Hematopoietic multipotent progenitor cell treated with erythropoietin and hydrocortisone succinate and interleukin-3 and kit ligand, for 8 days (in vitro differentiated cells): ENCODE data around the gene MRPS15.
"Not testable (repeated sequence)": the region's sequence is repeated elsewhere in the genome, so short reads cannot be mapped to it uniquely, and the experiment has no call there.

ENCODE experiments used
- DNase-seq: peaks from one replicate; pipeline ENCODE4 v3.0.0-alpha.2; 2015

MRPS15 gene

DNA sequence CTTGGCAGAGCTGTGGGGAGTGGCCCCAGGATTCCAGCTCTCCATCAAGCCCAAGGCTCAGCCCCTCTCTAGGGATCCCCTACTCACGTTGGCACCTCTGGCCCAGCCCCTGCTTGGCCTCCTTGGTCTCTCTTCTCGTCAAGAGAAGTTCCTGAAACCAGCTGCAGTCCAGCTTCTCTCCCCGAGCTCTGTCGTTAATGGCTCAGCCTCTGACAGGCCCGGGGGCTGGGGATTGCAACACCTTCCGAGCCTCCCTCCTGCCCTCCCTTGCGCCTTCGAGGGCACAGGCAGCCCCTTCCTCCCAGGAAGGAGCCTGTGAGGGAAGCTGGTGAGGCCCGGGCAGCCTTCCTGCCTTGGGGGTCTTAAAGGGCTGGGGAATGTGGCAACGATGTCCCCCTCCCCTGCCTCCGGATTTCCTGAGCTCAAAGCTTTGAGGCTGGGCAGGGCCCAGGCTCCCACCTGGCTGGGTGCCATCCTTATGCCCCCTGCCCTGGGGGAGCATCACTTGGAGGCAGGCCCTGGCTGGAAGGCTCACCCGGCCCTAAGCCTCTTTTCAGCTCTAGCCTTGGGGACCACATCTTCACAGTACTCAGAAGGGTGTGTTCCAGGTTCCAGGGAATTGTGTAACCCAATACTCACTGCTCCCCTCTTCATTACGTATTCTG, 18.7 kb upstream of the MRPS15 start, which contains the start of gene CSF3R:
TSS of gene CSF3R (minus strand) at position 190 of the 665 bp plus-strand sequence. CDS start 3,417 bp downstream, outside the sequence.
- DNase-seq = no peak

DNA sequence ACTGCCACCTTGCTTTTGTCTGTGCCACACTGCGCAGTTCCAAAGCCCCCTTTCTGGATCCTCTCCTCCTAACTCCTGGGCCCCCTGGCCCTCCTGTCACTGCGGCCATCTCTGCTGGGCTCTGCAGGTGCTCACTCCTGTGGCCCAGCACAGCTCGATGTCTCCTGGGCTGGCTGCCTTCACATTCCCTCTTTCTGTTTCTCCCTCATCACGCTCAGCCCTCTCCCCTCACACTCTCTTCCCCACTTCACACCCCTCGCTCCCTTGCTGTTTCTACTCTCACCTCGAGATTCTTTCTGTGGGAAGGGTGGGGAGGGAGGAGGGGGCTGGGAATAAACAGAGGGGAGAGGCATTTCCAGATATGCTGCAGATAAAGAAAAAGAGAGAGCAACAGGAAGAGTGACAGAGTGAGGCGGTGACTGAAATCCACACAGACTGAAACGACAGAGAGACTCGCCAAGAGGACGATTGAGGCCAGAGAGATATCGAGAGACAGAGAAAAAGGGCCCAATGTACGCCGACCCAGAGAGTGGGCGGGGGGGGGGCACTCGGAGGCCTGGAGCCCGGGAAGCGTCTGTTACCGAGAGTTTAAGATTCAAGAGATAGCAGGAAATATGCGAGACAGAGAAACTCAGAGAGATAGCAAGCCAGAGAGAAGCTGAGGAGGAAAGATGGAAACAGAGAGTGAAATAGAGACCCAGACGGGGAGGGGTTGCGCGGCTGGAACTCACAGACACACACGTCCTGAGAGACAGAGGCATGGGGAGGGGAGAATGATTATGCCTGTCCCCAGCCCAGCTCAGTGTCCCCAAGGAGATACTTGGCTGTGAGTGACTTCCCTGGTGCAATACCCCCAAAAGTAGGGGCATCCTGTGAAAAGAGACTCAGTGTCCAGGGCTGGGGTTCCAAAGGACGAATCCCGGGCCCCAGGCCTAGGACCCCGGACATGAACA, 17.9 kb upstream of the MRPS15 start:
- DNase-seq = no peak

DNA sequence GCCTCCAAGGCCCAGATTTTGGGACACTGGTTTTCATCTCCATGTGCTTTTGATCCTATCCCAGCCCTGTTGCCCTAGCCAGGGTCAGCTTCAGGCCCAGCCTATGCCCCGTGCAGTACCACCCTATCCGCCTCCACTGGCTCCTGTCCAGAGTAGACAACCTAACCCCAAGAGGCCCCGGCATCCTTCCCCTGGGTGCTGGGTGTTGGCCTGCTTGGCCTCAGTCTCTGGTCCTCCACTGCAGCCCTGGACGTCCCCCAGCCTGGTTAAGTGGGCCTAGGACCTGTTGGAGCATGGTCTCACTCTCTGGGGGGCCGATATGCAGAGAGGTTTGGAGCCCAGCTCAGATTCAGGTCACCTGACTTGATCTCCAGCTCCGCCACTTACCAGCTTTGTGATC, 16.9 kb upstream of the MRPS15 start:
- DNase-seq = no peak

DNA sequence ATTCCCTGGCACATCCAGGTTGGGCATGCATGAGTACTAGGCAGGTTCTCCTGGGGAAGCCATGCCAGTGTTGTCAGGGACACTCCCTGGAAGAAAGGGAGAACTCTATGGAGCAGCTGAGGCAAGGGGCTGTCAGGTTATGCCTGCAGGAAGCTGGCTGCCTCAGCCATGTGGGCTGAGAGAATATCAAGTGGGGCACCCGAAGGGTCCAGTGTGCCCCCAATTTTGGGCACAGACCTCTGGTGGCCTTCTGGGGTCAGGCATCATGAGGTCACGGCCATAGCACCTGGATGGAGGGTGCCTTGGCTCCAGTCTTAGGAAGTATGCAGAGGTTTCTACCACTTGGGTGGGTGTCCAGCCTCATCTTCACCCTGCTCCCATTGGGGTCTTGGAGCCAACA, 16.0 kb upstream of the MRPS15 start:
- no peak for DNase-seq

DNA sequence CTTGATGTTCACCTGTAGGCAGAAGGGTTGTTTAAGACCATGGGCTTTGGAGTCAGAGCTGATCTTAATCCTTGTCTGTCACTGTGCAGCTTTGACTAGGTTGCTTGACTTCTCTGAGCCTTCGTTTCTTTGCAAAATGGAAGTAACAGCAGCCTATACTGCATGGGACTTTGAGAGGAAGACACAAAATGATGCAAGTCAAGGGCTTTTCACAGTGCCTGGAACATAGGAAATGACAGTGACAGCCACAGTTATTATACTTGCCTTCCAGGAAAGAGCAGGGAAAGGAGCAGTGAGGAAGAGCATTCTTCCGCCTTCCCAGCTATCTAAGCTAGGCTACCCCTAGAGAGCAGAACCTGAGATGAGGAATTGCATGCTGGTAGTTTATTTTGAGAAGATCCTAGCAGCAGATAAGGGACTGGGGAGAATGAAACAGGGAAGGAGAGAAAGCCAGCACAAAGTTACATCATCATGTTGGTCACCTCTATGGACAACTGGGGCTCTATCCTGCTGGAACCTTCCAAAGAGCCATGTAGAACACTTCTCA, 15.4 kb upstream of the MRPS15 start:
- no peak for DNase-seq

DNA sequence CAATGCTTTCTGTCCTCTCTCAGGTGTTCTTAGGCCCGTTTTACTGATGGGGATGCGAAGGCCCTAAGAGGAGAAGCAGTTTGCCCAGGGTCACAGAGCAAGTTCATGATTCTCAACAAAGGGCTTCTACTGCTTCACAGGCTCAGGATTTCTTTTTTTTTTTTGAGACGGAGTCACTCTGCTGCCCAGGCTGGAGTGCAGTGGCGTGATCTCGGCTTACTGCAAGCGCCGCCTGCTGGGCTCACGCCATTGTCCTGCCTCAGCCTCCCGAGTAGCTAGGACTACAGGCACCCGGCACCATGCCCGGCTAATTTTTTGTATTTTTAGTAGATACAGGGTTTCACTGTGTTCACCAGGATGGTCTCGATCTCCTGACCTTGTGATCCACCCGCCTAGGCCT, 13.4 kb upstream of the MRPS15 start:
- DNase-seq = not testable (repeated sequence)

DNA sequence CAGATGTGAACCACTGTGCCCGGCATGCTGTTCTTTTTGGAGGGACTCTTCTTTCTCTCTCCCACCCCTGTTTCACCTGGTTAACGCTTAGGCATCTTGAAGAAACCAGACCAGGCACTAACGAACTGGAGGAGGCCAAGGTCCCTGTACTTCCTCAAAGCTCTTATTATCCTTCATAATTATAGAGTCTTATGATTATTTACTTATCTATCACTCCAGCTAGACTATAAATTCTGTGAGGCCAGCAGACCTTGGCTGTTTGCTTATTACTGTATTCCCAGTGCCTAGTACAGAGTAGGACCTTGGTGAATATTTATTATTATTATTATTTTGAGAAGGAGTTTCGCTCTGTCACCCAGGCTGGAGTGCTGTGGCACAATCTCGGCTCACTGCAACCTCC, 12.8 kb upstream of the MRPS15 start:
- DNase-seq = no peak

DNA sequence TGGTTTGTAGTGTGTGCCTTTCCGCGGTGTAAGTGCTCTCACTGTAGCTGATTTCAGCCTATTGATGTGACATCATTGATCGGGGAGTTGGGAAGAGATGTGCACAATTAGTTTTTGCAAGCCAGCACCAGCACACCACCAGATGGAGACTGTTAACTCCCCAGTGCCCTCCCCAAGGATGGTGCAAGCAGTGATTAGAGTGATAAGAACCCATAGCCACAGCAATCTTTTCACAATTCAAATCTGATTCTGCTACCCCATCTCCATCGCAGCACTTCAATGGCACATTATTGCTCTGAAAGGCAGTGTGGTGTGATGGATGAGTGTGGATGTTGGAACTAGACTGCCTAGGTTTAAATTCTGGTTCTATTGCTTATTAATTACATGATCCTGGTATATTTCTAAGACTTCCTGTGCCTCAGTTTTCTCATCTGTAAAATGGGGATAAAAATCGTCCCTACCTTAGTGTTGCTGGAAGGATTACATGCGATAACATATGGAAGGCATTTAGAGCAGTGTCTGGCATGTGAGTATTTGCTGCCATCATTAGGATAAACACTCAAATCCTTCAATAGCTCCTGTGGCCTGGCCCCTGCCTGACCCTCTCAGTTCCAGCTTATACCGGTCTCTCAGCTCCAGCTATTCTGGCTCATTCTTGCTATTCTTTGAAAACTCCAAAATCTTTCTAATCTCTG, 11.9 kb upstream of the MRPS15 start:
- no peak for DNase-seq

DNA sequence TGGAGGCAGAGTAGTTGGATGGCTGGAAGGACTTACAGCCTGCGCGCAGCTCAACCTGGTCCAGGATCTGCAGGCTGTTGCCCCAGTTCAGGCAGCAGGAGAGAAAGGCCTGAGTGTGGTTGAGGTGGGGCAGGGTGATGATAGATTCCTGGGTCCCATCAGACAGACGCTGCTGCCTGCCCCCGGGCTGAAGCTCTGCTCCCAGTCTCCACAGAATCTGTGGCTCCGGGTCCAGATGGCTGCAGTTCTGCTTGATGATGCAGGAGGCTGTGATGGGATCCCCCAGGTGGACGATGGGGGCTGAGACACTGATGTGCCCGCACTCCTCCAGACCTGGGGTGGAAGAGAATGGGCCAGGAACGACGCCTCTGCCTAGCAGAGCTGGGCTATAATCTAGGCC, 11.2 kb upstream of the MRPS15 start:
- no peak for DNase-seq

DNA sequence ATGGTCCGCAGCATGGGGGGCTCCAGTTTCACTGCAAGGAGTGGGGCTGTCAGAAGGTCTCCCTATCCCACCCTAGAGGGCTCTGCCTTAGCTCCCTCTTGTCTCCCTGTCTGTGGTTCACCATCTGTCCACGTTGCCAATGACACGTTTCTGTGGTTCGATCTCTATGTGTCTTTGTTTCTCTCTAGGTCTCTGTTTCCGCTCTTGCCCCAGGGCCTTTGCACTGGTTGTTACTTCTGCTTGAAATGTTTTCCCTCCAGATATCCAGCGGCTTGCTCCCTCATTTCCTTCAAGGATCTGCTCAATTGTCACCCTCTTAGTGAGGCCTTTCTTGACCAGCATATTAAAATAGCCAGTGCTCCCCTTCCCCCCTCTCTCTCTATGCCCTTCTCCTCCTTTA, 8.5 kb upstream of the MRPS15 start:
- no peak for DNase-seq

DNA sequence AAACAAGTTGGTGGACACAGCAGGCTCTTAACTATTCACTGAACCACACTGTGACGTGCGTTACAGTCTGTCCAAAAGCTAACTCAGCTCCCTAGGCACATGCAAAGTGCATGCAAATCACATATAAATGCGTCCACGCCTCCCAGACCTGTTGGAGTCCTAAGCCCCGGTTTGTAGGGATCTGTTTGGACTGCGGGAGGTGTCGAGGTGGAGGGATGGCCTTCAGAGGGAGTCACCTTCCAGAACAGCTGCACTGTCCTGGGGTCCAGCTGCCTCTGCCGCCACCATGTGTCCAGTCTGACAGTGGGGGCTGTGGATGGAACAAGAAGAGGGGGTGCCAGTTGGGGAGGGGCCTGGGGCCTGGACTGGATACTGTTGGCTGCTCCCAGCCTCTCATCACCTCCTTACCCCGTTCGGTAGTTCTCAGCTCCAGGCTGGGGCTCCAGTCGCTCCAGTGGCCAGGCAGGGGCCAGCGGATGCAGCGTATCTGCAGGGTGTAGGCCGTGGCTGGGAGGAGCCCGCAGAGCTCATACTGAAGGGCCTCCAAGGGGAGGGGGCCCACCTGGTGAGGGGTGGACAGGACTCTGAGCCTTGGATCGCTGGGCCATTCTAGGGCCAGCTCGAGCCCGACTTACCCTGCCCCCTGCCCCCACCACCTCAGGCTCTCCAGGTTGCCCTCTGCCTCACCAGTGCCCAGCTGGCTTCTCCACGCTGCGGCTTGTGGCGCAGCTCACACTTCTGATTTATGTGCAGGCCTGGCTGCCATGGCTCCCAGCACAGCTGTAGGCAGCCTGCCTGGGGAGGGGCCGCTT, 7.9 kb upstream of the MRPS15 start:
- no peak for DNase-seq

DNA sequence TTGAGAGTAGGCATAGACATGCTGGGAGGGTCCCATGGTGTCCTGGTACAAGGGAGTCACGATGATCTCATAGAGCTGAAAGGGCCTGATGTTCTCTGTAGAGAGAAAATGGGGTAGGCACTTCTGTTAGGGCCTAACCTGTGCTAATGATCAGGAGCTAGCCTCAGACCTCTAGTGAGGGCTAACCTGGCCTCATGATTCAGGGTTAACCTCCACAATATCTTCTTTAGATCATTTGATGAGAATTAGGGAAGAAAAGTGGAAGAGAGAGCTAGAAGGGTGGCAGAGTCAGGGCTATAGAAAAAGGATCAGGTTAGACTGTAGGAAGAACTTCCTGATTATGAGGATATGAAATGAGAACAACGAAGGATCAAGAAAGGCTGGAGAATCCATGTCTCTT, 5.0 kb upstream of the MRPS15 start:
- DNase-seq = no peak

DNA sequence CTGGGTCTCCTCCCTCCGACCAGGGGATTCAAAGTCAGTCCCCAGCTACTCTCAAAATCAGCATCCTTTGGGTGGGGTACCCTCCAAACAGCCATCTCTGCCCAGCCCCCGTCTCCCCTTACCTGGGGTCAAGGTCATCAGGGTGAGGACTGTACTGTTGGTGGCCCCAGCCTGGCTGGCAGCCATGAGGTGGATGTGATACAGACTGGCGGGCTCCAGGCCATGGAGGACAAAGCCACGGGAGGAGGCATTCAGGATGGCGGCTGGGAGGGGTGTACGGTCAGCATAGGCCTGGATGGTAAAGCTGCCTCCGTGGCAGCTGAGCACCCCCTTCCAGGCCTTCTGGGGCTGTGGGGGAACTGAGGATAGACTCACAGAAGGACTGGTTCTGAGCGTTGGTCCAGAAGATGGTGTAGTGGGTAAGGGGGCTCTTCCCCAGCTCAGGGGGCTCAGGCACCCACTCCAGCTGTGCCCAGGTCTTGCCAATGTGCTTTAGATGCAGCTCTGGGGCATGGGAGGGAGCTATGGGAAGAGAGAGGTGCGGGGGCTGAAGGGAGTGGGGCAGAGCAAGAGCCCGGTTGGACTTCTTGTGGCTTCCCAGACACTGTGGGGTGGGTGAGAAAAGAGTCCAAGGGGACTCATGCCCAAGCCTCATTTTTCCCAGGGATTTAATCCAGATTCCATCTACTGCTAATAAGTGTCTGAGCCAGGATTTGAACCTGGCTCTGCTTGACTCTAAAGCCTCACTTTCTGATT, 3.7 kb upstream of the MRPS15 start:
- DNase-seq = no peak

DNA sequence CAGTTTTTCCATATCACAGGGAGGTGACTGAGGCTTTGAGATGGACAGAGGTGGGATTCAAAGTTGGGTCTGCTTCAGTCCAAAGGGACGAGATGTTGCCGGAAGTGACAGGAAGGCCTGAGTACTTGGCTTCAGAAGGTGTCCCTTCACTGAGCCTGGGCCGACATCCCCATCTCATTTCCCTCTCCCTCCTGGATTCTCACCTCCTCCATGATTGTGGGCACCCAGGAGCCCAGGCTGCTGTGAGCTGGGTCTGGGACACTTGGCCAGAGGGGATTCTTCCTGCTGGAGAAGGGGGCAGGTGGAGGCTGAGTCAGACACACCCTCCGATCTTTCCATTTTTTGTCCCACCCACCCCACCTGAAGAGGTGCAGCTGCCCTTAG, 2.8 kb upstream of the MRPS15 start:
- no peak for DNase-seq

DNA sequence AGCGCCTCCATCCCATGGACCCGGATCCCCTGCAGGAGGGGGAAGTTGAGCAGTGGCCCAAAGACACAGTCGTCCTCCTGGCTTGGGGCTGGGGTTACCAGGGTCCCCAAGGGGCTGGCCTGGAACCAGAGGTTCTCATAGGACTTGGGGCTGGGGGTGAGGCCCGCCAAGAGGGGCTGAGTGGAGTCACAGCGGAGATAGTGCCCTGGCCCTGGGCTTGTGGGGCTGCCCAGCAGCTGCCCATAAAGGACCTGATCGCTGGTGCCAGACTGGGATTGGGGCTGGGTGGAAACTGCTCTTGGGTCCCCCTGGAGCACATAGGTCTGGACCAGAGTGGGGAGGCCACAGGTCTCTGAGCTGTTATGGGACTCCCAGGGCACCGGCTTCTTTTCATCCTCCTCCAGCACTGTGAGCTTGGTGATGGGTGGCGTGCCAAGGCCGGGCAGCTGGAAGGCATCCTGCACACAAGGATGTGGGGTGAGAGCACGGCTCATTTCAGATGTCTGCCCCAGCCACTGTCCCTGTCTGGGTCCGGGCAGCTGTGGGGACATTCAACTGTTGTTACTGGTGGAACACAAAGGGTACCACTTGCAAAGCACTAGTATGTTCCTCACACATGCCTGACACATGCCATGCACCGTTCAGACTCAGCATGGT, 2.3 kb upstream of the MRPS15 start:
- no peak for DNase-seq

DNA sequence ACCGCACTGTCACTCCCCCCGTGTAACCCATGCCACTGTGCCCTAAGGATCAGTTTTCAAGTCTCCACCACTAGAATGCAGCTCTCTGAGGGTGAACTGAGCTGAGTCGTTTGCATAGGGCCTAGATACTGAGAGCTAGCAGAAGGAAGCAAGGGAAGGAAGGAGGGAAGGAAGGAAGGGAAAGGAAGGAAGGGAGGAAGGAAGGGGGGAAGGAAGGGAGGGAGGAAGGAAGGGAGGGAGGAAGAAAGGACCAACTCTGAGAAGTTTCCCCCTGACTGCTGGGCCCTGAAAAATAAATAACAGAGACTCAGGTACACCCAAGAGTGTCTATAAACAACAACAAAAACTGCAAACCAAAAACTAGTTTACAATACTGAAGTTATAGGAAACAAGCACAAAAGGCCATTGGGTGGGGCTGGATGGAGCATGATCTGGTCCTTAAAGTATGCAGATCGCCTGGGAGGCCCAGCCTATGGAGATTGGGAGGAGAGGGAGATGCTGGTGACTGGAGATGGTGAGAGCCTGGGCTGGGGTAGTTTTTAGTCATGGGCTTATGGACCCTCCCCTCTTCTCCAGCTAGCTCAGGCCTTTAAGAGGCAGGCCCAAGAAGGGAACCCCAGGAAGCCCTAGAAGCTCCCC, 1.7 kb upstream of the MRPS15 start:
- no peak for DNase-seq

DNA sequence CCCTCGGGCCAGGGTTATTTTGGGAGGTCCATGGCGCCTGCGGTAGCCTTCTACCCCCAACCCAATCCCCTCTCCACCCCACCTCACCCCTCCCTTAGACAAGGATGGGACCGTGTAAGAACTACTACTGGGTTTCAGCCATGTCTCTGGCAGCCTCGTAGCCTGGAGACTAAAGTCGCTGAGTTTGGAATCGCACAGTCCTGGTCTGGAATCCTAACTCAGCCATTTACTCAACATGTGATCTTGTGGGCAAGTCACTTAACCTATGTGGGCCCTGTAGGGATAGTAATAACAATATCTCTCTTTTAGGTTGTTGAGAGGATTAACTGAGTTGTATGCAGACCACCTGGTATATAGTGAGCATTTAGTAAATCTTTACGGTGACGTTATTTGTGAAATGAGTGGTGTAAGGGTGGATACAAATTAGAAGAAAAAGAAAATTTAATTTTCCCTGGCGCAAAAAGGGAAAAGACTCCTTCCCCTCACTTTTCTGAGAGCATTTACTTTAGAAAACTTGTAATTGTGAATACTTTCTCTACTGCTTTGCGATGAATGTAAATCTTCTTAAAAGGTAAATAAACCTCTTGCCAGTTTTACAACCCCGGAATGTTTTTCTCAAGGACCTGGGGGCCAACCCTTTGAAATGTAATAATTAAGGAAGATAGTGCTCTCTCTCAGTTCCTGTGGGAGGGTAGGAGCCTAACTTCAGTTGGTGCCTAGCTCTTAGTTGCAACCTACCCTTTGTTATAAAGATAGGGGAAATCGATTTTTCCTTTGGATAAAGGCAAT, 615 bp upstream of the MRPS15 start:
- no peak for DNase-seq

DNA sequence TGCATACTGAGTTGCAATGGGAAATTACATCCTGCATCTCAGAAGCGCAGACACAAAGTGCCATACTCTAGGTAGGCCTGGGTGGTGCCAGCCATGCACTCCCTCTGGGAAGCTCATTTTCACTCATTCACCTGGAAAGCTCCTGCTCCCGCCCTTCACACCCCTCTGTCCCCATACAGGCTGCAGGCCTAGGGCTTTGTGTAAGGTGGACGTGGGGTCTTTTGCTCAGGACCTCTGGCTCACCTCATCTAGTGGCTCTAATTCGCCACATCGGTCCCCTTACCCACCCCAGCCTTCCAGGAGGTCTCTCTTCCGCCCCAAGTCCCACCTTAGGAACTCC, 751 bp downstream of the MRPS15 start:
- no peak for DNase-seq

DNA sequence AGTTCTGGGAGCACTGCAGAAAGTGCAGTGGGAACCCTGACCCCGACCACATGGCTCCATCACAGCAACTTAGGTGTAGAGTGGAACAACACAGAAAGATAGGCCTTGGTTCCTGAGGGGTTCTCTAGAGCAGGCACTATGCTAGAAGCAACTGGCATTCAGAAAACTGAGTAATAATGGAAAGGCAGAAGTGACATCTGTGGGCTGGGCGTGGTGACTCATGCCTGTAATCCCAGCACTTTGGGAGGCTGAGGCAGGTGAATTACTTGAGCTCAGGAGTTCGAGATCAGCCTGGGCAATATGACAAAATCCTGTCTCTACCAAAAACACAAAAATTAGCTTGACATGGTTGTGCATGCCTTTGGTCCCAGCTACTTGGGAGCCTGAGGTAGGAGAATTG, 5.3 kb downstream of the MRPS15 start:
- DNase-seq = no peak

DNA sequence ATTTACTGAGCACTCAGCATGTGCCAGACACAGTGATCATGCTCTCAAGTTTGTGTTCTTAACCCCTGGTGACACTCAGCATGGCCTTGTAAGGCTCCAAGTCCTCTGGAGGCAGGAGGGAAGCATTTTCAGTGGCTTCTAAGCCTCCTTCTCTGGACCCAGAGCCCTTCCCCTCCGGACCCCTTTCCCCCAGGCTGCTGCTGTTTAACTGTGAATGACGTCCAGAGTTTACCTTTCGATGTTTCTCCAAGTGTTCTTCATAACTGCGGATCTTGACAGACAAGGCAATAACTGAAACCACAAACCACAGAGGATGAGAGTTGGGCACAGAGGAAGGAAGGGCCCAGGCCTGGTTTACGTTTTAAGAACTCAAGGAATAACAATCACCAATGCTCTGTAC, 6.5 kb downstream of the MRPS15 start:
- DNase-seq = no peak
